Suprapubic skin (tissue), 4 donors: Measurements from ENCODE around the gene RAD9B.

Experiments used
- EP300 ChIP-seq: sonication (generic); formaldehyde crosslinking; IDR thresholded peaks from one replicate; pipeline ENCODE4 v1.6.1; 2017; ENCODE audit warnings: antibody characterized with exemption
- POLR2A ChIP-seq, 2 donors: fragments of 450-650 bp; IDR thresholded peaks; one replicate each; pipeline ENCODE4 v1.6.1; 2017; ENCODE audit warnings: antibody characterized with exemption in 2 of 2, mild to moderate bottlenecking in 2 of 2, moderate library complexity in 2 of 2
- POLR2AphosphoS5 ChIP-seq, 3 donors: sonication (generic); formaldehyde crosslinking; IDR thresholded peaks; one replicate each; pipeline ENCODE4 v1.6.1; 2017; ENCODE audit warnings: antibody characterized with exemption in 3 of 3
- TF ChIP-seq, protein P1 (sequence below), 2 donors: fragments of 200-600 bp in 1 of 2; fragments of 450-650 bp in 1 of 2; sonication (generic) in 1 of 2; IDR thresholded peaks; one replicate each; pipeline ENCODE4 v1.5.1; 2016 to 2019; ENCODE audit warnings: antibody characterized with exemption in 2 of 2, mild to moderate bottlenecking in 1 of 2, moderate library complexity in 1 of 2

- TF ChIP-seq, protein P1, sequence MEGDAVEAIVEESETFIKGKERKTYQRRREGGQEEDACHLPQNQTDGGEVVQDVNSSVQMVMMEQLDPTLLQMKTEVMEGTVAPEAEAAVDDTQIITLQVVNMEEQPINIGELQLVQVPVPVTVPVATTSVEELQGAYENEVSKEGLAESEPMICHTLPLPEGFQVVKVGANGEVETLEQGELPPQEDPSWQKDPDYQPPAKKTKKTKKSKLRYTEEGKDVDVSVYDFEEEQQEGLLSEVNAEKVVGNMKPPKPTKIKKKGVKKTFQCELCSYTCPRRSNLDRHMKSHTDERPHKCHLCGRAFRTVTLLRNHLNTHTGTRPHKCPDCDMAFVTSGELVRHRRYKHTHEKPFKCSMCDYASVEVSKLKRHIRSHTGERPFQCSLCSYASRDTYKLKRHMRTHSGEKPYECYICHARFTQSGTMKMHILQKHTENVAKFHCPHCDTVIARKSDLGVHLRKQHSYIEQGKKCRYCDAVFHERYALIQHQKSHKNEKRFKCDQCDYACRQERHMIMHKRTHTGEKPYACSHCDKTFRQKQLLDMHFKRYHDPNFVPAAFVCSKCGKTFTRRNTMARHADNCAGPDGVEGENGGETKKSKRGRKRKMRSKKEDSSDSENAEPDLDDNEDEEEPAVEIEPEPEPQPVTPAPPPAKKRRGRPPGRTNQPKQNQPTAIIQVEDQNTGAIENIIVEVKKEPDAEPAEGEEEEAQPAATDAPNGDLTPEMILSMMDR (IDR thresholded peaks at IDR 0.05), result no peak
- TF ChIP-seq POLR2AphosphoS5 (IDR thresholded peaks at IDR 0.05) (no peak), POLR2A (IDR thresholded peaks at IDR 0.05) (no peak), EP300 (no peak)
Observed at GRCh38 chr12:110508071-110508586, 6.0 kb downstream of the RAD9B start.
